Lower lobe of right lung (tissue), 2 donors: Measurements from ENCODE around the gene C9orf50. TPM values are rescaled to one million over a fixed set of nuclear protein-coding genes. Genes with fewer than 3 reads are reported as not detected.

Source experiments
- ATAC-seq, 2 donors: fragments of 200-7000 bp; cut with Tn5 transposase; one replicate each; pipeline ENCODE4 v1.9.1; 2020 to 2022; ENCODE audit warnings: mild to moderate bottlenecking in 2 of 2, moderate library complexity in 2 of 2
- DNase-seq: peaks from one replicate; pipeline ENCODE4 v3.0.0-alpha.2; 2020
- H3K27ac ChIP-seq: fragments of 200-600 bp; one replicate; pipeline ENCODE4 v1.8.0; 2022
- H3K27me3 ChIP-seq: fragments of 200-600 bp; one replicate; pipeline ENCODE4 v1.8.0; 2022; ENCODE audit warnings: low read depth
- H3K36me3 ChIP-seq: fragments of 200-600 bp; one replicate; pipeline ENCODE4 v1.8.0; 2022; ENCODE audit warnings: mild to moderate bottlenecking
- H3K4me1 ChIP-seq: fragments of 200-600 bp; one replicate; pipeline ENCODE4 v1.8.0; 2022
- H3K4me3 ChIP-seq: fragments of 200-600 bp; one replicate; pipeline ENCODE4 v1.8.0; 2022; ENCODE audit warnings: mild to moderate bottlenecking
- H3K9me3 ChIP-seq: fragments of 200-600 bp; one replicate; pipeline ENCODE4 v1.8.0; 2022
- intact Hi-C: fragments of 100-400 bp; cut with DNase I; formaldehyde crosslinking; loops from one replicate; pipeline ENCODE4 v1.11.0; 2022
- total RNA-seq: library from RNA; stranded (reverse); fragmentation: NEBNext Ultra II Directional; extraction: Animal tissue kit (Norgen Biotek cat#: 25700); gene quantifications from one replicate; pipeline ENCODE4 v1.2.1, GENCODE V29; 2021
- TF ChIP-seq, protein P1 (sequence below): fragments of 200-600 bp; IDR thresholded peaks from one replicate; pipeline ENCODE4 v1.8.0; 2022; ENCODE audit warnings: antibody characterized with exemption, mild to moderate bottlenecking
- donor health status: DM: no; HTN: yes; CAD: no; lungs with severe emphysema.

The C9orf50 gene
- total RNA-seq, 1 donor from 2014 or later: not detected

DNA sequence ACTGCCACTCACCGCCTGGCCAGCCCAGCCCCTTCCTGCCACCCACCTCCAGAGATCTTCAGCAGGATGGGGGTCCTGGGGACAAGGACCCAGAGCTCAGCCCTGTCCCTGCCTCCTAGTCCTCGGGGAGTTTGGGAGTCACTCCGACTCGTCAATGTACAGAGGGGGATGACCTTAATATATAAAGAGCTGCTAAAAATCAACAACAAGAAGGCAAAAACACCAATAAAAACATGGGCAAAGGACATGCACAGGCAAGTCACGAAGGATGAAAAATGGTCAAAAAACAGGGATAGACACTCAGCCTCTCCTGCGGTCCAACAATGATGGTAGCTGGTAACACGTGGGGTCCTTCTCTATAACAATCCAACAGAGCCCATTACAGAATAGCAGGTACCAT is 25.8 kb upstream of the C9orf50 start:
- no peaks in the 10 kb centered on the region for H3K9me3 ChIP-seq
- TF ChIP-seq, protein P1, sequence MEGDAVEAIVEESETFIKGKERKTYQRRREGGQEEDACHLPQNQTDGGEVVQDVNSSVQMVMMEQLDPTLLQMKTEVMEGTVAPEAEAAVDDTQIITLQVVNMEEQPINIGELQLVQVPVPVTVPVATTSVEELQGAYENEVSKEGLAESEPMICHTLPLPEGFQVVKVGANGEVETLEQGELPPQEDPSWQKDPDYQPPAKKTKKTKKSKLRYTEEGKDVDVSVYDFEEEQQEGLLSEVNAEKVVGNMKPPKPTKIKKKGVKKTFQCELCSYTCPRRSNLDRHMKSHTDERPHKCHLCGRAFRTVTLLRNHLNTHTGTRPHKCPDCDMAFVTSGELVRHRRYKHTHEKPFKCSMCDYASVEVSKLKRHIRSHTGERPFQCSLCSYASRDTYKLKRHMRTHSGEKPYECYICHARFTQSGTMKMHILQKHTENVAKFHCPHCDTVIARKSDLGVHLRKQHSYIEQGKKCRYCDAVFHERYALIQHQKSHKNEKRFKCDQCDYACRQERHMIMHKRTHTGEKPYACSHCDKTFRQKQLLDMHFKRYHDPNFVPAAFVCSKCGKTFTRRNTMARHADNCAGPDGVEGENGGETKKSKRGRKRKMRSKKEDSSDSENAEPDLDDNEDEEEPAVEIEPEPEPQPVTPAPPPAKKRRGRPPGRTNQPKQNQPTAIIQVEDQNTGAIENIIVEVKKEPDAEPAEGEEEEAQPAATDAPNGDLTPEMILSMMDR: no peak
- peaks cover 6% of the 10 kb centered on the region for H3K4me1 ChIP-seq
- H3K27ac ChIP-seq: no peak overlapping the region
- ATAC-seq (no peak), DNase-seq (no peak)
- peaks cover 5% of the 10 kb centered on the region for H3K27me3 ChIP-seq
- intact Hi-C loops: no loop called here
- no peaks in the 10 kb centered on the region for H3K36me3 ChIP-seq
- H3K4me3 ChIP-seq: no peak overlapping the region

GRCh38 chr9:129646252-129646651 is 25.4 kb upstream of the C9orf50 start:
- intact Hi-C loops: no loop called here
- DNase-seq: no peak

DNA sequence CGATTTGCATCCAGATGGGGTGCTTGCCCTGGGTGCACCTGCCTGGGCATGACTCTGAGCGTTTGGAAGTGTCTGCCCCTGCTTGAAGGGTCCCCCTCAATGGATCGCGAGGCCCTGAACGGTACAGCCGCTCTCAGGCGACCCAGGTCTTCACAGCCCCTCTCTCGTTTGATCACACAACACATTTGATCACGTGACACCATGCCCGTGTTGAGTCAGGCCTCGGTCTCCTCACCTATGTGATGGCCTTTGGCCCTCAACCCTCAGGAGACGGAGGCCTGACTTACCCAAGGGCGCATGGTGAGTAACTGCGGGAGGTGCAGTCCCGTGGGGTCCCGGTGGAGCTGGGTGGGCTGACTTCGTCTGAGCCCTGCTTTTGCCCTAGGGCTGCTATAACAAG is 24.0 kb upstream of the C9orf50 start:
- peaks cover 5% of the 10 kb centered on the region for H3K27me3 ChIP-seq
- TF ChIP-seq, protein P1: no peak
- H3K27ac ChIP-seq: no peak overlapping the region
- H3K4me3 ChIP-seq: no peak overlapping the region
- peaks cover 21% of the 10 kb centered on the region for H3K4me1 ChIP-seq
- ATAC-seq (no peak), DNase-seq (no peak)
- H3K9me3 ChIP-seq: no peaks in the 10 kb centered on the region
- no peaks in the 10 kb centered on the region for H3K36me3 ChIP-seq
- intact Hi-C loops: no loop called here

More at GRCh38 chr9:129646252-129646651, 25.4 kb upstream of the C9orf50 start:
- Histone ChIP-seq H3K27ac (no peak overlapping the region), H3K36me3 (no peaks in the 10 kb centered on the region), H3K4me3 (no peak overlapping the region), H3K4me1 (peaks cover 8% of the 10 kb centered on the region), H3K9me3 (no peaks in the 10 kb centered on the region), H3K27me3 (peaks cover 5% of the 10 kb centered on the region)
- TF ChIP-seq, protein P1: no peak
- no peak for ATAC-seq

DNA sequence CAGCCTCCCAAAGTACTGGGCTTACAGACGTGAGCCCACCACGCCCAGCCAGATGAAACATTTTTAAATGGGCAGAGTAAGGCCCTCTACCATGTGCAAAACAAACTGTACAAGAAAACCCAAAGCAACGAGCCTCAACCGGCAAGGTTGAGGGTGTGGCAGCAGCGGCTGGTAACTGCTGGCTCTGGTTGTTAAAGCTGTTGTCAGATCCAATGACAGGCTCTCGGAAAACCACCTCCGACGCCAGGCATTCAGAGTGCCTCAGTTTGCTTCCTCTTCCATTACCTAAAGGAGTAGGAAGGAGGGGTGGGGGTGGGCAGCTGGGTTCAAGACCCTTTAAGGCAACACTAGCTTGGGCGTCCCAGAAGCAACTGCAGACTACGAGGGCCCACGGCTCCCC is 23.5 kb upstream of the C9orf50 start:
- Histone ChIP-seq H3K9me3 (no peaks in the 10 kb centered on the region), H3K36me3 (peaks cover 2% of the 10 kb centered on the region), H3K27me3 (peaks cover 4% of the 10 kb centered on the region), H3K4me3 (no peak overlapping the region), H3K27ac (no peak overlapping the region), H3K4me1 (peaks cover 26% of the 10 kb centered on the region)
- ATAC-seq (no peak), DNase-seq (no peak)
- intact Hi-C loops: no loop called here
- TF ChIP-seq, protein P1: no peak

DNA sequence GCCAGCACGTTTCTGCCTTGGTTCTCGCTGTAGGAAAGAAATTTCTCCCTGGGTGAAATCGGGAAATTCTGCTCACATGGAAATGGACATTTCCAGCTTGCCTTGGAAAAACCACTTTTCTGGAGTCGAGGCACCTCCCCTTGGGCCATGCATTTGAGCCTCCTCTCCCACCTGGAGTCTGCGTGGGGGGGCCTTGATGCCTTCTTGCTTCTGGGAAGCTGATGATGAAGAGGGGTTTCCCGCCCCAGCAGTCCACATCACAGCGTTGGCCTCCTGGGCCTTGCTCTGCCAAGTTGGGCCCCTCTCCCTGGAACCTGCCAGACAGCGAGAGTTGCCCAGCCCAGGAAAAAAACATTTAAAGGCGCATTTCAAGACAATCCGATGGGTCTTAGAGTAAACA is 22.8 kb upstream of the C9orf50 start:
- H3K27ac ChIP-seq: no peak overlapping the region
- H3K27me3 ChIP-seq: no peaks in the 10 kb centered on the region
- H3K36me3 ChIP-seq: peaks cover 9% of the 10 kb centered on the region
- DNase-seq (no peak), ATAC-seq (no peak)
- TF ChIP-seq, protein P1: no peak
- H3K4me1 ChIP-seq: peaks cover 26% of the 10 kb centered on the region
- H3K9me3 ChIP-seq: no peaks in the 10 kb centered on the region
- no peak overlapping the region for H3K4me3 ChIP-seq
- intact Hi-C loops: no loop called here
